GM12878 (cell line): ENCODE measurements around the gene LST1. TPM values are rescaled to one million over a fixed set of nuclear protein-coding genes. Genes with fewer than 3 reads are reported as not detected.
"Not testable (repeated sequence)": the region's sequence is repeated elsewhere in the genome, so short reads cannot be mapped to it uniquely, and the experiment has no call there.

Source experiments
- ATAC-seq: fragments of 200-7000 bp; cut with Tn5 transposase; 3 replicates; pipeline ENCODE4 v1.9.1; 2020; ENCODE audit warnings: mild to moderate bottlenecking, moderate library complexity
- BruUV-seq: library from RNA; stranded (reverse); fragments of 400-500 nt; replicated peaks from 2 replicates; lab custom pipeline; 2021; lab: Mats Ljungman, UMichigan
- CTCF ChIA-PET: fragments of 300-600 bp; sonication (Branson Sonifier 250); formaldehyde crosslinking; extraction: SDS; loops from one replicate; lab custom pipeline; 2021; ENCODE audit warnings: inconsistent platforms; lab: Yijun Ruan, JAX
- POLR2A ChIA-PET: fragments of 350-600 bp; formaldehyde crosslinking; extraction: SDS; loops from one replicate; lab custom pipeline; 2021; ENCODE audit warnings: inconsistent platforms; lab: Charles Lee
- RAD21 ChIA-PET: fragments of 300-600 bp; sonication (Branson Sonifier 250); formaldehyde crosslinking; loops from one replicate; lab custom pipeline; 2023; ENCODE audit warnings: antibody characterized with exemption; ENCODE audit not compliant: unreplicated experiment; lab: Charles Lee
- SMC1A ChIA-PET: fragments of 300-600 bp; sonication (Branson Sonifier 250); formaldehyde crosslinking; loops from one replicate; lab custom pipeline; 2023; ENCODE audit not compliant: unreplicated experiment, uncharacterized antibody; lab: Charles Lee
- DNase-seq: peaks from one replicate; pipeline ENCODE4 v3.0.0-alpha.2; 2011; ENCODE audit warnings: low read depth, low spot score
- FAIRE-seq: peaks from 3 replicates; lab custom pipeline; 2011; peaks lifted over from hg19 to GRCh38; lab: Jason Lieb, UNC
- H2AFZ ChIP-seq: 2 replicates; pipeline ENCODE4 v1.6.0; 2011; ENCODE audit warnings: low read depth, low read length, control low read depth; ENCODE audit not compliant: control insufficient read depth
- H3K27ac ChIP-seq: 2 replicates; pipeline ENCODE4 v1.5.1; 2011; ENCODE audit warnings: control low read depth; ENCODE audit not compliant: control insufficient read depth, insufficient read depth
- H3K27me3 ChIP-seq, 2 experiments: replicated peaks in 1 of 2; 2 replicates each; pipeline versions ENCODE4 v1.6.0 to v1.6.1; 2011; ENCODE audit warnings: low read length in 1 of 2; ENCODE audit not compliant: control insufficient read depth in 2 of 2, insufficient read depth in 2 of 2
- H3K36me3 ChIP-seq, 2 experiments: 2 replicates each; pipeline ENCODE4 v1.5.1; 2011; ENCODE audit warnings: low read length in 1 of 2; ENCODE audit not compliant: control insufficient read depth in 2 of 2, insufficient read depth in 2 of 2
- H3K4me1 ChIP-seq: 2 replicates; pipeline ENCODE4 v1.6.1; 2011; ENCODE audit warnings: mild to moderate bottlenecking, low read length, moderate library complexity, mixed read lengths; ENCODE audit not compliant: control insufficient read depth, insufficient read depth
- H3K4me2 ChIP-seq: 2 replicates; pipeline ENCODE4 v1.6.0; 2011; ENCODE audit warnings: control low read depth; ENCODE audit not compliant: control insufficient read depth, insufficient read depth
- H3K4me3 ChIP-seq: fragments of 200-600 bp; sonication (generic); 2 replicates; pipeline ENCODE4 v1.5.1; 2016
- H3K79me2 ChIP-seq: 2 replicates; pipeline ENCODE4 v1.6.0; 2011; ENCODE audit warnings: low read length; ENCODE audit not compliant: control insufficient read depth, insufficient read depth
- H3K9ac ChIP-seq: 2 replicates; pipeline ENCODE4 v1.8.0; 2011; ENCODE audit warnings: low read length, control low read depth, mixed read lengths; ENCODE audit not compliant: control insufficient read depth, insufficient read depth
- H3K9me3 ChIP-seq: replicated peaks from 3 replicates; pipeline ENCODE4 v1.5.1; 2011; ENCODE audit warnings: mild to moderate bottlenecking, low read length; ENCODE audit not compliant: control insufficient read depth, insufficient read depth
- H4K20me1 ChIP-seq: 2 replicates; pipeline ENCODE4 v1.6.0; 2011; ENCODE audit not compliant: control insufficient read depth, insufficient read depth
- POU2F2 ChIP-seq: IDR thresholded peaks from 3 replicates; pipeline ENCODE4 v1.6.1; 2011; ENCODE audit warnings: low read depth, mild to moderate bottlenecking, low read length, borderline replicate concordance
- TBL1XR1 ChIP-seq: IDR thresholded peaks from 2 replicates; pipeline ENCODE4 v1.6.1; 2012; ENCODE audit warnings: low read depth, low read length, improper control_type of control experiment
- WGBS: methylation state at CpG from one replicate; pipeline ENCODE4 v1.1.6; 2016; ENCODE audit warnings: low lambda C conversion rate; ENCODE audit not compliant: insufficient replicate concordance, insufficient coverage; ENCODE audit errors: missing lambda C conversion rate; 5-methylcytosine and 5-hydroxymethylcytosine counted together
- in situ Hi-C: fragments of 300-500 bp; cut with MboI; formaldehyde crosslinking; loops from 9 replicates; pipeline ENCODE4 v1.14.3; 2018; ENCODE audit warnings: mixed read lengths
- intact Hi-C: fragments of 100-400 bp; cut with micrococcal nuclease; formaldehyde crosslinking; loops from one replicate; pipeline ENCODE4 v1.14.2; 2022; ENCODE audit not compliant: unreplicated experiment
- polyA plus RNA-seq, 11 experiments: library from polyadenylated mRNA; depleted of rRNA in 4 of 11; unstranded in 6 of 11; stranded (reverse) in 5 of 11; fragments of >200 nt; fragmentation: Nextera tagmentation in 4 of 11; fragmentation: Illumina TruSeq in 1 of 11; extraction: Ambion mirVana in 4 of 11; extraction: Trizol in 1 of 11; gene quantifications; 1 replicate in 1 of 11; 2 replicates in 10 of 11; pipeline versions ENCODE4 v1.2.1 to v1.2.3, GENCODE V29; 2011 to 2016; ENCODE audit warnings: inconsistent platforms in 2 of 11, missing spikeins in 2 of 11, low read depth in 1 of 11
- total RNA-seq, 4 experiments: library from RNA; depleted of rRNA in 3 of 4; stranded (reverse); fragments of >200 nt in 3 of 4; fragmentation: Illumina TruSeq in 1 of 4; extraction: Trizol in 1 of 4; gene quantifications; 2 replicates each; pipeline versions ENCODE4 v1.2.1 to v1.2.3, GENCODE V29; 2013 to 2021

Gene LST1
- total and polyA plus RNA-seq, 10 of the 15 experiments (the other 5 are each of a cell fraction or from before 2014, with no cell fraction given), result 4.1 to 35.5 (median 16.4) TPM

GRCh38 chr6:31588871-31589650 is 3.0 kb downstream of the LST1 start:
- ChIA-PET SMC1A (interaction anchor here (1.0 to 45.5 kb wide), 3 partner anchors 6 to 34 kb away, joined by 3 to 1989 read pairs (median 523); partner anchors contain the start of genes ATP6V1G2, DDX39B, LTA and NCR3), POLR2A (interaction anchor here (0.8 to 17.1 kb wide), 4 partner anchors 7 to 39 kb away, joined by 4 to 282 read pairs (median 193); partner anchors contain the start of genes ATP6V1G2, LTA, NCR3 and NFKBIL1), RAD21 (interaction anchor here (1.4 to 17.5 kb wide), 4 partner anchors 7 to 36 kb away, joined by 3 to 620 read pairs (median 237); partner anchors contain the start of genes ATP6V1G2, NCR3 and NFKBIL1), CTCF (interaction anchor here (2.2 to 31.0 kb wide), 3 partner anchors 9 to 34 kb away, joined by 16 to 2098 read pairs (median 789); partner anchors contain the start of genes ATP6V1G2, DDX39B, LST1 and LTA)
- ATAC-seq (no peak), FAIRE-seq (no peak), DNase-seq (no peak)
- Histone ChIP-seq H3K79me2 (peaks cover 1% of the 10 kb centered on the region; the same call in 1 of the 2 replicates), H3K9me3 (no peaks in the 10 kb centered on the region), H3K4me1 (peaks cover 55% of the 10 kb centered on the region), H3K27ac (no peak overlapping the region; the same call in 1 of the 2 replicates), H3K4me3 (no peak overlapping the region), H3K9ac (no peak overlapping the region), H4K20me1 (no peaks in the 10 kb centered on the region), H3K4me2 (no peak overlapping the region), H2AFZ (no peak overlapping the region), H3K27me3 (no peaks in the 10 kb centered on the region), H3K36me3 (no peaks in the 10 kb centered on the region)
- BruUV-seq, result no TSS peak
- WGBS, result 66% methylated on average over 9 of the region's 9 CpGs
- no peak for TF ChIP-seq TBL1XR1
- 0 out of 3 replicates have a peak, but pooled peaks have one; percentile 6 for TF ChIP-seq POU2F2
- in situ Hi-C loops, result no loop called here
- intact Hi-C loops, result no loop called here

DNA sequence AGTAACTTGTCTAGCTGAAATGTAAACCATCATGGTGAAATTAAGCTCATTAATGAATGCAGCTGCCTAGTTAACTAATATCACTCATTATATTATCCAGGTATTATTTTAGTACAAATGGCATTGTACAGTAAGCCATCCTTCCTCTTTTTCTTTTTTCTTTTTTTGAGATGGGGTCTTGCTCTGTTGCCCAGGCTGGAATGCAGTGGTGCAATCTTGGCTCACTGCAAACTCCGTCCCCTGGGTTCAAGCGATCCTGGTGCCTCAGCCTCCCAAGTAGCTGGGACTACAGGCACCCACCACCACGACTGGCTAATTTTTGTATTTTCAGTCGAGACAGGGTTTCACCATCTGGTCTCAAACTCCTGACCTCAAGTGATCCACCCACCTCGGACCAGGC is 4.6 kb downstream of the LST1 start:
- H3K27me3 ChIP-seq, H3K79me2 ChIP-seq, H3K36me3 ChIP-seq, FAIRE-seq, H3K4me3 ChIP-seq, H2AFZ ChIP-seq, in situ Hi-C loops, H4K20me1 ChIP-seq, BruUV-seq, H3K27ac ChIP-seq, H3K9ac ChIP-seq, DNase-seq, H3K9me3 ChIP-seq, ATAC-seq, H3K4me2 ChIP-seq: not testable (repeated sequence)
- CTCF ChIA-PET, result interaction anchor here (0.5 to 31.0 kb wide), 5 partner anchors 8 to 144 kb away, joined by 3 to 2098 read pairs (median 16); partner anchors contain the start of genes ATP6V1G2, DDX39B, LST1 and LTA
- peaks cover 45% of the 10 kb centered on the region for H3K4me1 ChIP-seq
- intact Hi-C loops, result loop anchor here (10.0 kb wide), 1 partner anchor 196 kb away; no protein-coding TSS in a partner anchor
- SMC1A ChIA-PET, result interaction anchor here (0.8 to 45.5 kb wide), 5 partner anchors 4 to 96 kb away, joined by 3 to 1989 read pairs (median 523); partner anchors contain the start of genes ATP6V1G2, DDX39B, LST1 and LTA
- RAD21 ChIA-PET, result interaction anchor here (1.5 to 12.5 kb wide), 3 partner anchors 10 to 44 kb away, joined by 3 to 668 read pairs (median 466); partner anchors contain the start of genes ATP6V1G2, DDX39B, LST1 and LTB
- 47% methylated on average over 5 of the region's 5 CpGs for WGBS
- POLR2A ChIA-PET, result interaction anchor here (0.6 to 11.8 kb wide), 5 partner anchors 9 to 109 kb away, joined by 3 to 164 read pairs (median 6); partner anchors contain the start of genes ATP6V1G2, LTB, NFKBIL1 and TNF
